Measurements from ENCODE around the gene VCAN. TPM values are rescaled to one million over a fixed set of nuclear protein-coding genes. Genes with fewer than 3 reads are reported as not detected.

VCAN gene
- total RNA-seq, 3 donors from 2014 or later: 31.6 to 245 (median 138) TPM

DNA sequence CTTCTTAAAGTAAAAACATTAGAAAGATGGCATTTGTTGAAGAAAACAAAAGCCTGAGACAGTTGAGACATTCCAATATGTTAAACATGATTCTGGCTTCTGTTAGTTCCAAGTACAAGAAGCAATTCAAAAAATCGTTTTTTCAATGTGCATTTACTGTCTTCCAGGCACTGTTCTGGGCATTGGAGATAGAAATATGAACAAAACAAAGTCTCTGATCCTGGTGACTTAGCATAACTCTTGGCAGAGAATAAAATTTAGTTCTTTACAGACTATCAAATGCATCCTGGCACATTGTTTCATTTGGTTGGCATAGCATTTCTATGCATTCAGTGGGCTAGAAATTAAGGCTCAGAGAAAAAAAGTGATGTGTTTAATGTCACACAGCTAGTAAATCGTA is 77.5 kb downstream of the VCAN start:
- intact Hi-C loops (cut with DNase I; ENCODE audit: low total_unique reads): no loop called here
- Histone ChIP-seq H3K4me3 (no peak overlapping the region), H3K4me1 (no peaks in the 10 kb centered on the region), H3K27ac (peak overlapping the region in 1 of 2 donors; percentile 7), H3K36me3 (no peaks in the 10 kb centered on the region), H3K9me3 (no peaks in the 10 kb centered on the region), H3K27me3 (no peaks in the 10 kb centered on the region)
- no peak for DNase-seq (ENCODE audit: low spot score in 2 of 2)
- TF ChIP-seq, protein P1, sequence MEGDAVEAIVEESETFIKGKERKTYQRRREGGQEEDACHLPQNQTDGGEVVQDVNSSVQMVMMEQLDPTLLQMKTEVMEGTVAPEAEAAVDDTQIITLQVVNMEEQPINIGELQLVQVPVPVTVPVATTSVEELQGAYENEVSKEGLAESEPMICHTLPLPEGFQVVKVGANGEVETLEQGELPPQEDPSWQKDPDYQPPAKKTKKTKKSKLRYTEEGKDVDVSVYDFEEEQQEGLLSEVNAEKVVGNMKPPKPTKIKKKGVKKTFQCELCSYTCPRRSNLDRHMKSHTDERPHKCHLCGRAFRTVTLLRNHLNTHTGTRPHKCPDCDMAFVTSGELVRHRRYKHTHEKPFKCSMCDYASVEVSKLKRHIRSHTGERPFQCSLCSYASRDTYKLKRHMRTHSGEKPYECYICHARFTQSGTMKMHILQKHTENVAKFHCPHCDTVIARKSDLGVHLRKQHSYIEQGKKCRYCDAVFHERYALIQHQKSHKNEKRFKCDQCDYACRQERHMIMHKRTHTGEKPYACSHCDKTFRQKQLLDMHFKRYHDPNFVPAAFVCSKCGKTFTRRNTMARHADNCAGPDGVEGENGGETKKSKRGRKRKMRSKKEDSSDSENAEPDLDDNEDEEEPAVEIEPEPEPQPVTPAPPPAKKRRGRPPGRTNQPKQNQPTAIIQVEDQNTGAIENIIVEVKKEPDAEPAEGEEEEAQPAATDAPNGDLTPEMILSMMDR (IDR thresholded peaks at IDR 0.05): no peak
- no peak for TF ChIP-seq POLR2A (IDR thresholded peaks at IDR 0.05)
- TF ChIP-seq POLR2AphosphoS5 (IDR thresholded peaks at IDR 0.05): no peak

DNA sequence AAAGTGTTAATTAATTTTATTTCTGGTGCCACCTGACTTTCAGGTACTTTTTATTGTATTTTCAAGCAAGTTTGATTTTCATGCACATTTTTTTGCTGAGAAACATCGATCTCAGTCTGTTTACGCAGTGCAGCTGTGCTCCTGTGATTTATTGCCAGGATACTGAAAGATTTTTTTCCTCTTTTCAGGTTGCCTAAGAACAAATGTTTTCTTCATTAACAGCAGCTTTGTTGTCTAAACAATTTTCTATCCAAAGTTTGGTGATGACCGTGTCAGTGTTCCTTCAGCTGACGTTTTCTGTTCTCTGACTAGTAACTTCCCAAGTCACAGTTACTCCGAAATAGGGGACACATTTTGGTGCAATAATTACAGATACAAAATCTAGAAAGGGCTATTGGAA is 78.1 kb downstream of the VCAN start:
- H3K4me3 ChIP-seq: no peak overlapping the region
- no peaks in the 10 kb centered on the region for H3K36me3 ChIP-seq
- no peaks in the 10 kb centered on the region for H3K27me3 ChIP-seq
- H3K27ac ChIP-seq: peak overlapping the region; percentile 45 to 53
- no peaks in the 10 kb centered on the region for H3K4me1 ChIP-seq
- DNase-seq (ENCODE audit: low spot score in 2 of 2): no peak
- TF ChIP-seq, protein P1 (IDR thresholded peaks at IDR 0.05): no peak
- TF ChIP-seq POLR2AphosphoS5 (IDR thresholded peaks at IDR 0.05): no peak
- no peak for TF ChIP-seq POLR2A (IDR thresholded peaks at IDR 0.05)
- intact Hi-C loops (cut with DNase I; ENCODE audit: low total_unique reads): no loop called here
- H3K9me3 ChIP-seq: no peaks in the 10 kb centered on the region

DNA sequence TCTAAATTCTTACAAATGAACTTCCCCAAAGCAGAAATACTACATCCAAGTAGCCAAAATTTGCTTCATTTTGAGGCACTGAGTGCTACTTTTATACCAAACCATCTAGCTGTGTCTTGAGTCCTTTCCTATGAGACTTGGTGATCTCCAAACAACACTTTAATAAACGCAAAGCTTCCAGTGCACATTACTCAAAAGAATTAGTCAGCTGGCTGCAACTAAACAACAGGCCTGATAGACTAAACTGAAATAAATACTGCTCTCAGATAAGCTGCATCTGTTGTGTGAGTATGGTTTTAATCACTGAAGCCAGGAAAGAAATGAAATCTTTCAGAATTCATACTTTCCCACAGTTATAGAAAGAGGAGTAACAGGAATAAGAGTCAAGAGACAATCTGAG is 80.3 kb downstream of the VCAN start:
- intact Hi-C loops (cut with DNase I; ENCODE audit: low total_unique reads): no loop called here
- no peaks in the 10 kb centered on the region for H3K36me3 ChIP-seq
- H3K27ac ChIP-seq: peak overlapping the region; percentile 24 to 41
- H3K4me1 ChIP-seq: no peaks in the 10 kb centered on the region
- no peak for DNase-seq (ENCODE audit: low spot score in 2 of 2)
- H3K4me3 ChIP-seq: no peak overlapping the region
- no peaks in the 10 kb centered on the region for H3K27me3 ChIP-seq
- TF ChIP-seq, protein P1 (IDR thresholded peaks at IDR 0.05): no peak
- no peak for TF ChIP-seq POLR2A (IDR thresholded peaks at IDR 0.05)
- no peak for TF ChIP-seq POLR2AphosphoS5 (IDR thresholded peaks at IDR 0.05)
- H3K9me3 ChIP-seq: no peaks in the 10 kb centered on the region

DNA sequence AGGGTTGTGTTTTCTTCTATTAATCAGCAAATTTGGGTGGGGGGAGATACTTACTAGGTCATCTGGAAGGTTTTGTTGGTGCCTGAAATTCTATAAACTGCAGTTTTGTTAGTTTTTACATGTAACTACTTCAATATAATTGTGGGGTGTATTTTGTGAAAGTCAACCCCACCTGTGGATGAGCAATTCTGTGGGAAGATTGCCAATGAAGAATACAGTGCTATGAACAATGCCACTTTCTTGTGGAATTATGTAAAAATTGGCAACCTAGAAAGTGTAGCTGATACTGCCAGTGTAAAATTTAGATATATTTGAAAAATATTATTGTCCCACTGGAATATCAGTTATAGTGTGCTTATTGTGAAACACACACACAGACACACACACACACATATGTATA is 80.7 kb downstream of the VCAN start:
- H3K4me3 ChIP-seq: no peak overlapping the region
- no peak for DNase-seq (ENCODE audit: low spot score in 2 of 2)
- intact Hi-C loops (cut with DNase I; ENCODE audit: low total_unique reads): no loop called here
- H3K36me3 ChIP-seq: no peaks in the 10 kb centered on the region
- H3K27ac ChIP-seq: peak overlapping the region in 1 of 2 donors; percentile 24
- no peak for TF ChIP-seq POLR2A (IDR thresholded peaks at IDR 0.05)
- TF ChIP-seq, protein P1 (IDR thresholded peaks at IDR 0.05): no peak
- no peak for TF ChIP-seq POLR2AphosphoS5 (IDR thresholded peaks at IDR 0.05)
- no peaks in the 10 kb centered on the region for H3K4me1 ChIP-seq
- H3K9me3 ChIP-seq: no peaks in the 10 kb centered on the region
- no peaks in the 10 kb centered on the region for H3K27me3 ChIP-seq

DNA sequence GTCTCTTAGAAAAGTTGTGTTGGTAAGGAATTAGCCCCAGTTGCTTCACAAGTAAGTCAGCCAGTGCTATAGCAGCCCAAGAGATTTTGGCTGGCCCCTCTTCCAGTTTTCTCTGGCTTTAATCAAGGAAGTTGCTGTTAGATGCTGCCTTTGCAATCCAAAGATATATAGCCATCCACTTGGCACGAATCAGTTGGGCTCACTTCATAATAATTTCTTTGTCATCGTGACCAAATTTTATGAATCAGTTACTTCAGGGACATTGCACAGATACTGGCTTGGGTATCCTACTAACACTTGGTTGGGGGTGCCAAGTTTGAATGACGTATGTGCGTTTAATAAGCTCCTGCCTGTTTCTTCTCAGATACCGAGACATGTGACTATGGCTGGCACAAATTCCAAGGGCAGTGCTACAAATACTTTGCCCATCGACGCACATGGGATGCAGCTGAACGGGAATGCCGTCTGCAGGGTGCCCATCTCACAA is 81.5 kb downstream of the VCAN start:
- no peaks in the 10 kb centered on the region for H3K27me3 ChIP-seq
- H3K9me3 ChIP-seq: no peaks in the 10 kb centered on the region
- no peak overlapping the region for H3K27ac ChIP-seq
- H3K36me3 ChIP-seq: no peaks in the 10 kb centered on the region
- DNase-seq (ENCODE audit: low spot score in 2 of 2): no peak
- no peaks in the 10 kb centered on the region for H3K4me1 ChIP-seq
- TF ChIP-seq, protein P1 (IDR thresholded peaks at IDR 0.05): no peak
- TF ChIP-seq POLR2AphosphoS5 (IDR thresholded peaks at IDR 0.05) (no peak), POLR2A (IDR thresholded peaks at IDR 0.05) (no peak)
- intact Hi-C loops (cut with DNase I; ENCODE audit: low total_unique reads): no loop called here
- H3K4me3 ChIP-seq: no peak overlapping the region
